Muscle of arm (tissue), 12 donors: ENCODE data around the gene DYNC1I2. TPM values are rescaled to one million over a fixed set of nuclear protein-coding genes. Genes with fewer than 3 reads are reported as not detected.
"Not testable (repeated sequence)": the region's sequence is repeated elsewhere in the genome, so short reads cannot be mapped to it uniquely, and the experiment has no call there.

ENCODE experiments used
- DNase-seq: peaks from one replicate; pipeline ENCODE4 v3.0.0-alpha.2; 2013
- polyA plus RNA-seq, 12 donors: library from polyadenylated mRNA; unstranded; fragments of 120-200 nt; gene quantifications; one replicate each; pipeline ENCODE4 v1.2.1, GENCODE V29; 2013; ENCODE audit not compliant: insufficient read length in 12 of 12

The DYNC1I2 gene
- polyA plus RNA-seq, 12 donors, result 94.1 to 1,008 (median 114) TPM

- no peak for DNase-seq
Measured at GRCh38 chr2:171706152-171706803, 19.0 kb downstream of the DYNC1I2 start.

- no peak for DNase-seq
Measured at GRCh38 chr2:171707752-171708151, 20.5 kb downstream of the DYNC1I2 start.

DNA sequence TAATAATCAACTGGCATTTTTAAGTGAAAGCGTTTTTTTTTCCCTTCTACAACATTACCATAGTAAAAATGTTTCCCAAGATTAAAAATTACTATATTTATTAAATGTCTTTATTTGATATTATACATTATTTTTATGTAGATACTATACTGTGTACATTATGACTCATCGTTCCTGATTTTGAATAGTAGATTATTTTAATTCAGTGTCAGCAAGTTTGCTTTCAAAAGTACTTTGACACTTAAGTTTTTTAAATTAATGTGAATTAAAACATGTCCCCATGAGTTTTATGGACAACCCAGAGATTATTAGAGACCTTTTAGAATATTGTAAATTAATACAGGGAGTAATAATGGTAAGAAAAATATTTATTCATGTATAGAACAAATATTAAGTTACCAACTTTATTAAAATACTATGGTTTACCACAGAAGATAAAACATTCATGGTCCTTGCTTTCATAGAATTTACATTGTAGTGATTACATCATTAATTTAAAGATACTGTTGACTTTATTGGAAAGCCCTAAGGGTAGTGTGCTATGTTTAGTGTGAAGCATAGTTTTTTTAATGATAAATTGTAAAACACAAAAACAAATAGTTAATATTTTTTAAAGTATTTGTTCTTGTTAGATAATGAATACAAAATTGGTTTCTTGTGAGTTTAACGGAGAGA is 21.9 kb downstream of the DYNC1I2 start:
- no peak for DNase-seq

- no peak for DNase-seq
Measured at GRCh38 chr2:171711351-171711750, 24.1 kb downstream of the DYNC1I2 start.

GRCh38 chr2:171712051-171712450 is 24.8 kb downstream of the DYNC1I2 start:
- DNase-seq, result no peak

DNA sequence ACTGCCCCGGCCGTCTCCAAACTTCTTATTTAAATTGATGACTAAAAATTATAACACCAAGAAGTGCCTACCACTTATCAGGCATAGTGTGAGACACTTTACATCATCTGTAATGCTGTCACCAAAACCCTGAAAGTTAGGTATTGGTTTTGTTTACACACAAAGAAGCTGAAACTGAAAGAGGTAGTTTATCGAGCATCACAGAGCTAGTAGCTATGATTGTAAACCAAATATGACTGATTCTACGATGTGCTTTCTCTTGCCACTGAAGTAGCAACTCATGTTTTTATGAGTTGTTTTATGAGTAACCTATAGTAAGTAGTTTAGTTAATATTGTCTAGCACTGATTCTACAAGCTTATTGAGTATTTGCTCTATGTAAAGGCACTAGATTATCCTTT is 31.5 kb downstream of the DYNC1I2 start:
- DNase-seq, result no peak

DNA sequence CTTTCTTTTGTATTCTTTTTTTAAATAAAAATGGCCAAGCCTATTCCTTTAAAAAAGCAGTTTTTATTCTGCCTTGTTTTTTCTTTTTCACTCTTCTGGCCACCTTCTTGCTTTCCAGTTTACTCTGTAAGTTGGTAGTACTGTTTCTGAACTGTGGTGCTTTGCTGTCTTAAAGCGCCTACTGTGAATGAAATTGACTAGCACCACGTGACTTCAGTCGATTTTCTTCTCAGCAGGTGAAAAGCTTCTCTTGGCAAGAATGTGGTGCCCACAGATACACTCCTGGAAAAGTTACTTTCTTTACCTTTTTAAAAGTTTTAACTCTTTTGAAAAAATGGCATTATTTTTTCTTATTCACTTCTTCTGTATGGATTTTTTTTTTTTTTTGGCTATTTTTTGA is 32.4 kb downstream of the DYNC1I2 start:
- no peak for DNase-seq

DNA sequence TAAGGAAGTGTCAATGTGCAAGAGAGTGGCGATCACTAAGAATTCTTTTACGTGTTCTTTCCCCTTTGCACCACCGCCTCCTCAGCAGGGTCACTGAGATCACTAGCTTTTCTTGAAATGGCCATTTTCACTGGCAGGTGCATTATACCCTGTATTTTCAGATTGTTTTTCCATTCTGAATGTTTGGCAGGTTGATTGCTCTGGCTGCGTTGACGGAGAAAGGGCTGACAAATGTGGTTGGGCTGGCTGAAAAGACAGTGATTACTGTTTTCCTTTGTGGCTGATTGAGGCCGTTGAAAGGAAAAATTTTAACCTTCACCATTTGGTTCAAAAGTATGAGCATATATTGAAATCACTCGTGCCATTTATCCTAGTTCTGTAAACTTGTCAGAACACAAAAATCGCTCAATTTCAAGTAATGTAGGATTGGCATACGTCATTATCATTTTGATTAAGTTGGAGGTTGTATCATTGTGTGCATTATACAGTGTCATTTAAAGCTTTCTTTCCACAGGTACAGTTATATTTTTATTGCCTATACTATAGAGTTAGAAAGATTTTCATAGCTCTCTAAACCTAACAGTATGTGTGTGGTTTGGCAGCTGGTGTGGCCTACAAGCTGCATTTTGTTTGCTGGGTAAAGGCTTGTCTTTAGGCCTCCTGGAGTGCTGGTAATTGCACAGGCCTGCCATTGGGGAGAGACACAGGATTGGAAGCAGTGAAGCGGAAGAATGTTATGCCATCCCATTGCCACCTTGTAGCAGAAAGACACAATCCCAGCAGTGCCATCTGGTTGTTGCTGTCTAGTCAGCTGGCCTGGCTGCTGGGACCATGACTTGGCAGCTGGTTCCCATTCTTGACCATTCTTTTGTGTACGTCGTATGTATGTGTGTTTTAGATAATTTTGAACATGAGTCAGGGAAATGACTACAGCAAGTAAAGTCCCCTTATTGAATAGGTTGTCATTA is 36.7 kb downstream of the DYNC1I2 start:
- DNase-seq, result peak; percentile 40

DNA sequence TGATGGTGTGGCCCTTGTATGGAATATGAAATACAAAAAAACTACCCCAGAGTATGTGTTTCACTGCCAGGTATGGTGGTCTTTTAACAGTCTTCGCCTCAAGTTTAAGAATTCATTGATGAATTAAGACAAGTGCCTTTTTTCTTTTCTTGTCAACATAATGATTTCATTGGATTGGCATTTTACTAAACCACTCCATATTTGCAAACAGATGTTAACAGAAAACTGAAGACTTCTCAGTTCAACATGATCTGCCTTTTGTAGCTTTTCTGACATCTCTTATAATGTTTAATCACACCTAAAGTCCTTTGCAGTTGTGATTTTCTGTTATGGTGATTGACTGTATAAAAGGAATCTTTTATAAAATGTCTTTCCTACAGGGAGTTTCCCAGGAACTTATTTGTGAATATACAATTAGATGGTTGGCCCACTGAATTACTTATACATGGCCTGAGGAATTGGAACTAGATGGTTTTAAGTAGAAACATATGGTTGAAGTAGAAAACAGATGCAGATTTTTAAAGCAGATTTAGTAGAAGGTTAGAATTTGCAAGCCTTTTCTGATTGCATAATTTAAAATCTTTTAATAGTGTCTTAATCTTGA is 39.7 kb downstream of the DYNC1I2 start:
- peak; percentile 56 for DNase-seq

- DNase-seq, result no peak
Measured at GRCh38 chr2:171728989-171729951, 42.0 kb downstream of the DYNC1I2 start.

DNA sequence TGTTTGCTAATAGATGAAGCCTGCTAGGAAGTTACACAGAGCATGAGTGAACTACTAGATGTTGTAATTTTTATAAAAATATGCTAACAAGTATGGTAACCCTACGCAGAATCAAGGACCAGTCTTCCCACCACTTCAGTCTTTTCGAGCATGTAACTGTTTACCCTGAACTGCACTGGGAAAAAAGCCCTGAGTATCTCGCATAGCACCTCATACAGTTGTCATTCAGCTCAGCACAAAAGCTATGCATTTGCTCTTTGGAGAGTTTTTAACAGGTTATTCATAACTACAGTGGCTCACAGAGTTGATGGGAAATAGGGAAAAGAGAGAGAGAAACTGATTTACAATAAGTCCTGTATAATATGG is 42.7 kb downstream of the DYNC1I2 start:
- DNase-seq, result no peak

DNA sequence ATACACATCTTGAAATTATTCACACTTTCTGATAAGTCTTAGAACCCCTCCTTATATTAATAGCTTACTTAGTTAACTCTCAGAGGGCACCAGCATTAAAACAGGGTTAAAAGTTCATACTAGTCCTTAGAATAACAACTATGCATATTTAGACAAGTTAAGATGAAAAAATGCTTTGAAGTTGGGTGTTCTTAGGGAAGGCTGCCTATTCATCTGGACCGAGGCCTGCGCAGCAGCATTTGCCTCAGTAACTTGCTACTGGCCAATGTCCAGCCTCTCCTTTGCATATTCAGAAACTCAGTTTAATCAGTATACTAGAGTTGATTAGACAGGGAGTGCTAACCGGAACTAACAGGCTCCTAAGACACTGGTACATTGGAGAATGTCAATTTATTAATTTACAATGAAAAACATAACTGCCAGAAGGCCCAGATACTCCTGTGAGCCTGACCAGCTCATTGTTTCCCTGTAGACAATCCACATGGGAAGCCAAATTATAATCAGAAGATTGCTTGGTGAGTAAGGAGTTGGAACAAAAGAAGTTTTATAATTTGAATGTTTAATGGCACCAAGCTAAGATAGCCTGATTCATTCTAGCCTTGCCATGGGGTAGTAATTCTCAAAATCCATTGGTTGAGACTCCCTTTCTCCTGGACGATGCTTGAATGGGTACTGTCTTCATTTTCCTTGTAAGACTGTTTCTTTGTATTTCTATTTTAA is 48.9 kb downstream of the DYNC1I2 start:
- DNase-seq, result no peak

- DNase-seq, result no peak
Measured at GRCh38 chr2:171741189-171741588, 53.9 kb downstream of the DYNC1I2 start.

- no peak for DNase-seq
Measured at GRCh38 chr2:171742760-171743159, 55.5 kb downstream of the DYNC1I2 start.

- no peak for DNase-seq
Measured at GRCh38 chr2:171745141-171745540, 57.9 kb downstream of the DYNC1I2 start.

DNA sequence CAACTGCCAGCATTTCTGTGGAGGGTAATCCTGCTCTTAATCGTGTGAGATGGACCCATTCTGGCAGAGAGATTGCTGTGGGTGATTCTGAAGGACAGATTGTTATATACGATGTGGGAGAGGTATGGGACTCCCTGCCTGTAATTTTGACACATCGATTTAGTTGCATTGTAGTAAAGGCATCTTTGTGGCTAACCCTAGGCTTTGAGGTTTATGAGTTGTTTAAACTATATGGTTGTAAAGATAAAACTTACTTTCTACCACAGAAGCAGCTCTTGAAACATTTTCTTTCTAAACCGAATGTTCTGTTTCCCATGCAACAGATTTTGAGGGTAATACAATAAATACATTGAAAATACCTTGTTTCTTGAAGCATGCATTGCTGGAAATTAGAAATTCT is 58.5 kb downstream of the DYNC1I2 start:
- DNase-seq, result no peak

DNA sequence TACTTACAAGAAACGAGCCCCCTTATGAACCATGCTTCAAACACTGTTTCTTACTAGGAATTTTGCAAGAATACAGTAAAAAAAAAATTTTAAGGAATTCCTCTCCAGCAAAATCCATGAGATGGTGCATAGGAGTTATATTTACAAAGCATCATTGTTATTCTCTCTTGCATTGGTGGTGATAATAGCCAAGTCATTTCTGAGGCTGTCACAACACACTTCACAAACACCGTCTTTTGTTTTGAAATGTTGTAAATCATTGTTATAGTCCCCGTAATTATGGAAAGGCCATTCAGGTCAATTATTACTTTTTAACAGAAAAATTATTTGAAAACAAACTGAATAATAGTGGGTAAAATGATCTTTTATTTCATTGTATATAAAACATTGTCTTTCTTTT is 60.1 kb downstream of the DYNC1I2 start:
- no peak for DNase-seq

DNA sequence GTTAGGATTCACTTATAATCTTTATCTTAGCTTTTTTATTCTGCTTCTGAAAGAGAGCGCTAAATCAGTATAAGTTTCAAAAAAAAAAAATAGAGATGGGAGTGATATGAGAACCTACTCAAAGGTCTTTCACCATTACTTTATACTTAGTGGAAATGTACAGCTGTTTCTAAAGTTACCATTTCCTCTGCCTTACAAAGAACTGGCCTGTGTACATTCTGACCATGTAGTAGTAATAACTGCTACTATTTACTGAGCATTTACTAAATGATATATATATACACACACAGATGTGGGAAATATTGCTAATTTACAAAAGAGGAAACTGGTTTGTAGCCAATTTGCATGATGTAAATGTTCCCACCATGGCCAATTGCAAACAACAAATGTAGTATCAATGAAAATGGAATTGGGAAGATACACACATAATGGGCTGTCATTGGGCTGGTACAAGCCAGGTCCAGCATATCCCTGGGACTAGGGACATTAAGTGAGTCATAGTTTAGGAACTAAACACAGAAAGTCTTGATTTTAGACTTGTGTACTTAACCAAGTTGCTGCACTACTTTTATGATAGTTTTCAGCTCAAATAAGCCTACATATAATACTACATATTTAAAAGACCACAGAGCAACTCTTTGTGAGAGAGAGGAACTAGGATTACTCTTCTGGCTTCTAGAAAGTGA is 67.1 kb downstream of the DYNC1I2 start:
- DNase-seq, result no peak

DNA sequence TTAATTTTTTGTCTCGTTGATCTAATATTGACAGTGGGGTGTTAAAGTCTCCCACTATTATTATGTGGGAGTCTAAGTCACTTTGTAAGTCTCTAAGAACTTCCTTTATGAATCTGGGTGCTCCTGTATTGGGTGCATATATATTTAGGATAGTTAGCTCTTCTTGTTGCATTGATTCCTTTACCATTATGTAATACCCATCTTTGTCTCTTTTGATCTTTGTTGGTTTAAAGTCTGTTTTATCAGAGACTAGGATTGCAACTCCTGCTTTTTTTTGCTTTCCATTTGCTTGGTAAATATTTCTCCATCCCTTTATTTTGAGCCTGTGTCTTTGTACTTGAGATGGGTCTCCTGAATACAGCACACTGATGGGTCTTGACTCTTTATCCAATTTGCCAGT is 71.5 kb downstream of the DYNC1I2 start:
- DNase-seq, result not testable (repeated sequence)

- not testable (repeated sequence) for DNase-seq
Measured at GRCh38 chr2:171761176-171761575, 73.9 kb downstream of the DYNC1I2 start.
